HS-5 (cell line): Measurements from ENCODE around the gene FAM219A.

Source experiments
- DNase-seq: peaks from one replicate; pipeline ENCODE4 v3.0.0-alpha.2; 2012; ENCODE audit warnings: low read depth

The FAM219A gene

GRCh38 chr9:34458013-34458958 lies at the start of gene FAM219A, which contains the start of gene DNAI1:
Gene FAM219A (minus strand): TSS chr9:34458570. CDS start chr9:34458263, 307 bp downstream.
Gene DNAI1 (plus strand): TSS chr9:34458805. CDS start chr9:34459006, 201 bp downstream.
- DNase-seq: peak; percentile 87

DNA sequence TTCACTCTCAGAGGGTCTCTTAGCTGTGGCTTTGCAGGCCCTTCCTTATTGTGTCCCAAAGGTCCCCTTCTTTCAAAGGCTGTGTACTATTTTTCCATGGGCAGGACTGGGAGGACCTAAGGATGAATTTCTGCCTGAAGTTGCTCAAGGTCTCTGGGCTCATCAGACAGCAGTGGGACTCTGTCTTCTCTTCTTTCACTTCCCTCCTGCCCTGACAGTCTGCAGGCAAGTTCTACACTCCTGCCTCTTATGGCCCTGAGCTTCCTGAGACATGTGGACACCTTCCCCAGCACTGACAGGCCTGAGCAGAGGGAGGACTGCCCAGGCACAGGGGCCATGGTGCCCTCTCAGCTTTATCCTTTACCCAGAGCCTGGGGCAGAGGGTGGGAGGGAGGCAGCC lies 49.6 kb upstream of the FAM219A start:
- no peak for DNase-seq

DNA sequence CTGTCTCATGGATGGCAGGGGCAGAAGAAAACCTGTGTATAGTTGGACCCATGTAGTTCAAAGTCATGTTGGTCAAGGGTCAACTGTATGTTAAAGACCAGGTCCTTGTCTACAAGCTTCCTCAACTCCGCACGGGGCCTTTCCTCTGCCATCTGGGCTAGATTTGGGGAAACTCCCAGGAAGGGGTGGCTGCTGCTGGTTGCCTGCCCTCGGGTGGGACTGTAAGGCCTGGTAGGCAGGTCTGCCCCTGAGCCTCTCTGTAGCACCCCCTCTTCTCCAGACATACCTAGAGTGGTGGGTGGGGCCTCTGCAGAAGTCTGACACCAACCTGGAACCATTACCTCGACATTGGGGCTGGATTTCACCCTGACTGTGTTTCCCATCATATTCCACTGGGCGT lies 49.2 kb upstream of the FAM219A start:
- DNase-seq: no peak

- no peak for DNase-seq
These were observed 48.3 kb upstream of the FAM219A start for GRCh38 chr9:34506623-34507022.

DNA sequence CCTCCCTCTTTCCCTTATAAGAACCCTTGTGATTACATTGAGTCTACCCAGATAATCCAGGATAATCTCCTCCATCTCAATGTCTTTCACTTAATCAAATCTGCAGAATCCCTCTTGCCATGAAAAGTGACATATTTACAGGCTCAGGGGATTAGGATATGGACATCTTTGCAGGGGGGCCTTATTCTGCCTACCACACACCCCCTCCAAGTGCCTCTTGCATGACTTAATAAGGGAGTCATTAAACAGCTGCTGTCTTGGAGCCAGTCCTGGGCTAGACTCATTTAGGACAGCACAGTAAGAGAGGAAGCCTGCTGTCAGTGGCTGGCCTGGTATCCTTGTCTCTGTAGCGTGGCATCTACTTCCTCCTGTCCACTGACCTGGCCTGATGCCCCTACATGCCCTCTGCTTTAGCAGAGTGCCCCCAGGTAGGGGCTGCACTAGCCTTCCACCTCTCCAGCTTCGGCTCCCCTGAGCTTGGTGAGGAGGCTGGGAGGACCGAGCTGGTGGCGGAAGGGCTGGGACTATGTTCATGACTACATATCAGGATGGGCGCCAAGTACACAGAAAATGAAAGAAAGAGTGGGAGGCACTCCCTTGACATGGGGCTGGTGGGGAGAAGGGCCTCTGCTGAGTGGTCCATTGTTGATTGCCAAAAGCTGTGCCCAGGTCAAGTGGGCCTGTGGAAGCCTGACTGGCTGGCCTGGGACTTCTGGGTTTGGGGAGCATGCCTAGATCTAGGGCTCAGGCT lies 47.2 kb upstream of the FAM219A start:
- no peak for DNase-seq

DNA sequence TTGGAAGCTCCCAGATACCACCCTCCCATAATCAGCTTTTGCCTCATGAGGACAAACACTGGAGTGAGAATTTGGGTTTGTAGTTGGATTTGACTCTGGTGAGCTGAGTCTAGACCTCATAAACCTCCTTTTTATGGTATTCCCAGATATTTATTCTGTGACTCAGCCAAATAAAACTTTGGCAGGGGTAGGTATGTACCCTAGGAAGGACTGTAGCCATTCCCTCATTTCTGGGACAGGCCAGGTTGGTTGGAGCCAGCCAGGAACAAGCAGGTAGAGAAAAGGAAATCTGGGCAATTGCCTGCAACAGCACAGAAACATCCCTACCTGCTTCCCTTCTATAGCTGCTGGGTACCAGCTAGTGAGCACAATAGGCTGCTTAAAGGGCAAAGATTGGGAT lies 45.0 kb upstream of the FAM219A start:
- no peak for DNase-seq

- DNase-seq: no peak
These were observed 44.5 kb upstream of the FAM219A start for GRCh38 chr9:34502891-34503290.

DNA sequence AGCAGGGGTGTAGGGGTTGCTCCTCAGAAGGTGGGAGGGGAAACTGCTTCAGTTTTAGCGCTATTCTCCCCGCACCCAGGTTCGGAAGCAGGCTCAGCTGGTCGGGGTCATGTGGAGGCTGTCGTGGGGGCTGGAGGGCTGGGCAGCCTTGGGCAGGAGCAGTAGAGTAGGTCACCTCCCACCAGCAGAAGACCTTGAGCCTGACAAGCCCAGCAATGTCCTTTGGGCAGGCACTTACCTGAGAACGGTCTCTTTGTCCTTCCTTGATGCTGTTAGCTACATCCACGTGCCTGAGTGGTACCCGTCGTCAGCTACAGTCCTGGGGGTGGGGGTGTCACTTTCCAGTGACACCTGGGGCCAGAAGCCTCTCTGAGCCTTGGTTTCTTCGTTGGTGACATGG lies 44.1 kb upstream of the FAM219A start:
- no peak for DNase-seq

- no peak for DNase-seq
These were observed 43.6 kb upstream of the FAM219A start for GRCh38 chr9:34501889-34502425.

- no peak for DNase-seq
These were observed 43.0 kb upstream of the FAM219A start for GRCh38 chr9:34501372-34501771.

DNA sequence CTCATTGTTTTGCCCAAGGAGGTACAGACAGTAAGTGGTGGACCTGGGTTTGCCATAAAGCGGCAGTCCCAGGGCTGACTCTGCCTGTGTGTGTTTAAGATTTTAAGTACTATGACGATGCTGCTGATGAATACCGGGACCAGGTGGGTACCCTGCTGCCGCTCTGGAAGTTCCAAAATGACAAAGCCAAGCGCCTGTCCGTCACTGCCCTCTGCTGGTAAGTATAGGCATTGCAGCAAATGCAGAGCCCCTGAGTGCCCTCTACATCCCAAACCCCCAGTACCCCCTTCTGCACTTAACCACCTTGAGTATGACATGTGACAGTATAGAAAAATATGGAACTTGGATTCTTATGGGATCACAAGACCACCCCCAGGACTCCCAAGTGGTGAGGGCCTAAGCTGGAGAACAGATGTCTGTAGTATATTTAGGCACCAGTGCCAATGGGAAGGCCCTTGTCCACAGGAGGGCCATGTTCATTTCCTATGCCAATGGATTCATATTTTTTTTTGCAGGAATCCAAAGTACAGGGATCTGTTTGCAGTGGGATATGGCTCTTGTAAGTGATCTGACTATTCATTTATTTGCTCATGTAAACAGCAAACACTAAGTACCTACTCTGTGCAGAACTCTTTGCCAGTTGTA lies 42.4 kb upstream of the FAM219A start:
- DNase-seq: peak; percentile 5

DNA sequence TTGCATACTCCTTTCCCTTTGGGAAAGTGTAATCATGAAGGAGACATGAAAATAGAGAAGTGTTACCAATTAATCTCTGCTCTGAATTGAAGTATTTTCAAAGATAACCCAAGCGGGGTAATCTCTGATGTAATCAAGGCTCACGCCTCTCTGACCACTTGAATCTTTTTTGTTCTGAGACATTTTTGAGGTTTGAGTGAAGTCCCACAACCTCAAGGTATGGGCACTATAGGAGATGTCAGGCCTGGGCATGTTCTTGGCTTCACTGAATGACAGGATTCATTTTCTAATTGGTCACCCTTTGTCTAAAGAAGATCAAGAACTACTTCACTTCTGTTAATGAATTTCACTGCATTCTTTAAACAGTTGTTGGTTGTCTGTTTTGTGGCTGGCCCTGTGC lies 40.7 kb upstream of the FAM219A start:
- no peak for DNase-seq

DNA sequence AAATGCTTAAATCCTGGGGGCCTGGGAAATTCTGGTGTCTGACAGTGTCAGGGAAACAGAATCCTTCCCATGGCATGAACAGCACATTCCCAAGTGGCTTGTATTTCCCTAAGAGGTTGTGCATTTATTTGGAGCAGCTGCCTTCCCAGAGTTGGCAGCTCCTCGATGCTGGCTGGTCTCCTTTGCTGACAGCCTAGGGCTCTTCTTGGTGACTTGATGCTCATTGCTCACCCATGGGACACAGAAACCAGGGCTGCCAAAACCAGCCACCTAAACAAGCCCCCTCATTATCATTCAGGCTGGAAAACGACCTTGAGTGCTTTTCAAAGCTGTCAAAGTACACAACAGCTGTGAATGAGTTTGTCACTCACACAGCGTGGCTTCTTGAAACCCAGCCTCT lies 40.2 kb upstream of the FAM219A start:
- DNase-seq: no peak

DNA sequence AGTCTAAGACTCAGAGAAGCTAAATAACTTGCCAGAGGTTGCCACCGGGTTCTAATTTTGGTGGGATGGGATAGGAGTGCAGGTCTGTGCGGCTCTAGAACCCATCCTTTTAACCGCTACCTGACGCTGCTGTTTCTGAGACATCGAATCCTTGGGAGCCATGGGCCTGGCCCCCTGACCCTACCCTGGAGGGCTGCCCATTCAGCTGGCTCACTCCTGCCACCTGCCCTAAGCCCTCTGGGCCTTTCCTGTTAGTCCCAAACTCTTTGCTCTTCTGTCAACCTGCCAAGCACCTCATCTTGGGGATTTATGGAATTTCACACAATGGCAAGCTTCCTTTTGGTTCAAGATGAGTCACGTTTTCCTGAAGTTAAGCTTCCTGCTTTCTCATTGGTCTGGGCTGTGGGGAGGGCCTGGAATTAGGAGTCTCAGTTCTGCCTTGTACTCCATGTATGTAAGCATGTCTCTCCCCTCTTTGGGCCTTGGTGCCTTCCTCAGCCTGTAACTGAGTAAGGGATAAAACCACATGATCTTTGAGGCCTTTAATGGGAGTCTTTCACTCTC lies 37.9 kb upstream of the FAM219A start:
- DNase-seq: peak; percentile 20

DNA sequence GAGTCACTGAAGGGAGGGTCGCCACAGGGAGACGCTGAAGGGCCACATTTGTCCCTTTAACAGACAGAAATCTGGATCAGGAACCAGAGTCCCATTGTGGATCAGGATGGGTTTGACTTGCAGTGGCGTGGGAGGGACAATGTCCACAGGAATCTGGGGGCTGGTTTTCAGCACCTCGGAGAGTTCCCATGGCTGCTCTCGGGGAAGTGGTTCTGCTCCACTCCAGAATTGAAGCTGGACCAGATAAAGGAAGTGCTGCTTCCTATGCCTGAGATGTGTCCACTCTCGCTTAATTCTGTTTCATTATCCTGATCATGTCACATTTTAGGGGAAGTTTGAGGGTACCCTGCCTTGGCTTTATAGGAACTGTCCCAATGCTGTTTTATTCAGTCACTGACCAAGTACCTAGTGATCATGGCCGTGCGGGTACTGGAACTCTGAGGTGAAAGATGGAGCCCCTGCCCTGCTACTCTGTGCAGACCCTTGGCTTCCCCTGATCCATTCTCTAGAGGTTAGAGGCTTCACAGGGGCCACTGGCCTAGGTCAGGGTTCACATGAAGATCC lies 35.7 kb upstream of the FAM219A start:
- DNase-seq: peak; percentile 9

DNA sequence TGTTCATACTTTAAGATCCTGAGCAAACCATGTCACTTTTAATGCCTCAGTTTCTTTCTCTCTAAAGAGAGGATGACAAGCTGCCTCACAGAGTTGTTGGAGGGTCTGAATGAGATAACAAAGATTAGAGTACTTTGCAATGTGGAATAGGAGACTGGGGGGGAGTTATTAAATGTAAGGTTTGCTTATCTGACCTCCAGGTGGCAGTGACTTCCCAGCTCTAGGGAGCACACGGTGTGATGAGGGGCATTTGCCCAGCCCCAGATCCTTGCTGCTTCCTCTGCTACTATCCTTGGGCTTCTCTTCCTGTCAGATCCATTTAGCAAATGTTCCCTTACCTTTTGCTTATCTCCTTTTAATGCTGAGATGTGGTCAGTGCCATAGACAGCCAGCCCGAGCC lies 33.7 kb upstream of the FAM219A start:
- no peak for DNase-seq

- DNase-seq: no peak
These were observed 33.2 kb upstream of the FAM219A start for GRCh38 chr9:34491596-34491995.

GRCh38 chr9:34490760-34491159 lies 32.4 kb upstream of the FAM219A start:
- no peak for DNase-seq

DNA sequence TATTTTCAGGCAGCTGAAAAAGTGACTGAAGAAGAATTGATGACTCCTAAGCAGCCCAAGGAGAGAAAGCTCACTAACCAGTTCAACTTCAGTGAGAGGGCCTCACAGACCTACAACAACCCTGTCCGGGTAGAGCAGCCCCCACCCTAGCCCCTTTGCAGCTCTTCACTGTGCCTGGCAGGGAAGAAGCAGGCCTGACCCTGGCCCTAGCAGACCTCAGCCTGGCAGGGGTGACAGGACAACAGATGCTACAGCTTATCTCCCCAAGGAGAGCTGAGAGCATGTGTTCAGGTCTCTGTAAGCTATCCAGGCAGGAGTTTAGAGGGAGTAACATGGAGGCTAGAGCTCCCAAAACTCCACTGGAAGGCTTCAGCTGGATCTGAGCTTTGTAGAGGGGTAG lies 32.0 kb upstream of the FAM219A start:
- DNase-seq: no peak

GRCh38 chr9:34486572-34486971 lies 28.2 kb upstream of the FAM219A start:
- DNase-seq: no peak

- no peak for DNase-seq
These were observed 27.5 kb upstream of the FAM219A start for GRCh38 chr9:34485822-34486221.

- no peak for DNase-seq
These were observed 26.3 kb upstream of the FAM219A start for GRCh38 chr9:34484678-34485077.
